GM18498 (cell line): Measurements from ENCODE around the gene RNU6-9.
A peak's percentile ranks its signal among the peaks of the same experiment; 100 is the strongest.

Experiments
- ATAC-seq: cut with Tn5 transposase; IDR thresholded peaks from one replicate; pipeline ENCODE4 v1.9.1; 2021; ENCODE audit warnings: mild to moderate bottlenecking, moderate library complexity; ENCODE audit not compliant: unreplicated experiment

Gene RNU6-9

GRCh38 chr19:931860-932647 is 38.8 kb downstream of the RNU6-9 start:
- no peak for ATAC-seq

GRCh38 chr19:932648-933552 is 39.6 kb downstream of the RNU6-9 start:
- no peak for ATAC-seq

- ATAC-seq: no peak
Observed at GRCh38 chr19:933553-933882, 40.2 kb downstream of the RNU6-9 start.

GRCh38 chr19:934197-934840 is 41.0 kb downstream of the RNU6-9 start:
- ATAC-seq: no peak

GRCh38 chr19:934865-935479 is 41.7 kb downstream of the RNU6-9 start:
- ATAC-seq: no peak

GRCh38 chr19:936175-936546 is 42.9 kb downstream of the RNU6-9 start:
- ATAC-seq: no peak

- ATAC-seq: no peak
Observed at GRCh38 chr19:937259-937694, 44.0 kb downstream of the RNU6-9 start.

GRCh38 chr19:938233-938923 is 45.1 kb downstream of the RNU6-9 start:
- no peak for ATAC-seq

- ATAC-seq: no peak
Observed at GRCh38 chr19:939439-939838, 46.2 kb downstream of the RNU6-9 start.

- no peak for ATAC-seq
Observed at GRCh38 chr19:939922-940321, 46.6 kb downstream of the RNU6-9 start.

GRCh38 chr19:940591-941291 is 47.5 kb downstream of the RNU6-9 start:
- peak; percentile 54 for ATAC-seq

- no peak for ATAC-seq
Observed at GRCh38 chr19:941292-942132, 48.2 kb downstream of the RNU6-9 start.

- ATAC-seq: no peak
Observed at GRCh38 chr19:942133-942645, 48.9 kb downstream of the RNU6-9 start.
